GM12801 (cell line): ENCODE measurements around the gene SLC25A21.

Experiments used
- TF ChIP-seq, protein P1 (sequence below): IDR thresholded peaks from one replicate; pipeline ENCODE4 v1.5.1; 2011; ENCODE audit warnings: control low read depth; ENCODE audit not compliant: insufficient read length; ENCODE audit errors: extremely low read depth

SLC25A21 gene

DNA sequence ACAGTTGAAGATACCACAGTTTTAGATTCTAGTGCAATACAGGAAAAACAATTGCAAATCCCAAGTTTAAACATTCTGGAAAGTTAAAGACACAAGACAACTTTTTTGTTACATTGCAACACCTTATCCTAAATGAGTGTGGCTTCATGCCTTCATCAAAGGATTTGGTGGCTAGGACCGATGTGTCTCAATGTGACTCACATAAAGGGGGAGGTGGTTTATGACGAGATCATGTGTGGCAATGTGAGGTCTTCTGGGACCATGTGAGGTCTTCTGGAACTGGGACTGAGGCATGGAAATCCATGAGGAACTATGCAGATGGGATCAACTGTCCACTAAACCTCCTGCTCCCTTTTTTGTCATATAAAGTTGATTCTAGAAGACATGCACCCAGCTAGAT, 344.5 kb downstream of the SLC25A21 start:
- TF ChIP-seq, protein P1, sequence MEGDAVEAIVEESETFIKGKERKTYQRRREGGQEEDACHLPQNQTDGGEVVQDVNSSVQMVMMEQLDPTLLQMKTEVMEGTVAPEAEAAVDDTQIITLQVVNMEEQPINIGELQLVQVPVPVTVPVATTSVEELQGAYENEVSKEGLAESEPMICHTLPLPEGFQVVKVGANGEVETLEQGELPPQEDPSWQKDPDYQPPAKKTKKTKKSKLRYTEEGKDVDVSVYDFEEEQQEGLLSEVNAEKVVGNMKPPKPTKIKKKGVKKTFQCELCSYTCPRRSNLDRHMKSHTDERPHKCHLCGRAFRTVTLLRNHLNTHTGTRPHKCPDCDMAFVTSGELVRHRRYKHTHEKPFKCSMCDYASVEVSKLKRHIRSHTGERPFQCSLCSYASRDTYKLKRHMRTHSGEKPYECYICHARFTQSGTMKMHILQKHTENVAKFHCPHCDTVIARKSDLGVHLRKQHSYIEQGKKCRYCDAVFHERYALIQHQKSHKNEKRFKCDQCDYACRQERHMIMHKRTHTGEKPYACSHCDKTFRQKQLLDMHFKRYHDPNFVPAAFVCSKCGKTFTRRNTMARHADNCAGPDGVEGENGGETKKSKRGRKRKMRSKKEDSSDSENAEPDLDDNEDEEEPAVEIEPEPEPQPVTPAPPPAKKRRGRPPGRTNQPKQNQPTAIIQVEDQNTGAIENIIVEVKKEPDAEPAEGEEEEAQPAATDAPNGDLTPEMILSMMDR = no peak

DNA sequence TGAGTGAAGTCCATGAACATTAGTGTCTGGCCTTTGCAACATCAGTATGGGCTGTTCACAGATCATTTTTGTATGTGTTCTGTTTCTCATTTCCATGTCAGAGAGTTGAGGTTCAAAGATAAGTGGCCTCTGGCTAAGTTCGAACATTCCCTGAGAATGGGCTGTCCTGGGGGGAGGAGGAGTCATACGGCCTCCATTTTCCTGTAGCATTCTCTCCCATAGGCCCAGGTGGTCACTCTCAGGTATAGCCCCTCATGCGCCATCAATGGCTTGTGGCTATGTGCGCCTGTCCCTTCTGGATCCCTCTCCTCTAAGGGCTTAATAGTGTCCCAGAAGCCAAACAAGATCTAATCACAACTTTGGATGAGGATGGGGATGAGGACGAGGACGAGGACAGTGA, 345.8 kb downstream of the SLC25A21 start:
- TF ChIP-seq, protein P1 = no peak

- TF ChIP-seq, protein P1 = no peak
These were observed 347.6 kb downstream of the SLC25A21 start for GRCh38 chr14:36824854-36825253.

DNA sequence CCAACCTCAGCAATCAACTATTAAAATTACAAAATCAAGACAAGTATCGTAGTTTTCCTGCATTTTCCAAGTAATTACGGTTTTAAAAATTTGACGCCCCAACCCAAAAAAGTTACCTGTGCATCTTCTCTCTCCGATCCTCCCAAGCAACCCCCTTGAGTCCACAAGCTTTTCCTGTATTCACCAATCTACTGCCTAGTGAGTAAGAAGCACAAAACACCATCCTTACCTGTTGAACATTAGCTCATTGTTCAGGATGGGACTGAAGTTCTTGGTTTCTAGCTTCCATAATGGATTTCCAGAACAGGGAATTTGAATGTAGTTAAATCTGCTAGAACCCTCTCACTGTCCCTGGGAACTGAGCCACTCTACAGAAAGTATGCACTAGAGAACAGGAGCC, 348.8 kb downstream of the SLC25A21 start:
- TF ChIP-seq, protein P1 = no peak

- TF ChIP-seq, protein P1 = no peak
These were observed 349.7 kb downstream of the SLC25A21 start for GRCh38 chr14:36822685-36823084.

DNA sequence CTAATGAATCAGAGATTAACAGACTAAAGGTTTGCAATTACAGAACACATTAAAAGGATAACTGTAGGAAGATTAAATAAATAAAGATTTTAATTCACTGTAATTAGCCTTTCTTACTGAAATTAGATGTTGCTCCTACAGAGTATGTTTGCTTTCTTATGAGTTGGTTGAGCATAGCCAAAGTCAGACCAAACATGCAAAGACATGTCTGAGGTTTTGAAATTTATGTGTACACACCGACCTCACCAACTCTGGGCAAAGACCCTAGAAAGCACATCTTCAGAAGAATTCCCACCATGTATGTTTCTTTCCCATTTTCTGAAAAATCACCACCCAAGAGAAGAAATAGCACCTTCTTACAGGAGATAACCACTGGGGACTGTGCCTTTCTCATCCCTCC, 351.5 kb downstream of the SLC25A21 start:
- TF ChIP-seq, protein P1 = no peak

DNA sequence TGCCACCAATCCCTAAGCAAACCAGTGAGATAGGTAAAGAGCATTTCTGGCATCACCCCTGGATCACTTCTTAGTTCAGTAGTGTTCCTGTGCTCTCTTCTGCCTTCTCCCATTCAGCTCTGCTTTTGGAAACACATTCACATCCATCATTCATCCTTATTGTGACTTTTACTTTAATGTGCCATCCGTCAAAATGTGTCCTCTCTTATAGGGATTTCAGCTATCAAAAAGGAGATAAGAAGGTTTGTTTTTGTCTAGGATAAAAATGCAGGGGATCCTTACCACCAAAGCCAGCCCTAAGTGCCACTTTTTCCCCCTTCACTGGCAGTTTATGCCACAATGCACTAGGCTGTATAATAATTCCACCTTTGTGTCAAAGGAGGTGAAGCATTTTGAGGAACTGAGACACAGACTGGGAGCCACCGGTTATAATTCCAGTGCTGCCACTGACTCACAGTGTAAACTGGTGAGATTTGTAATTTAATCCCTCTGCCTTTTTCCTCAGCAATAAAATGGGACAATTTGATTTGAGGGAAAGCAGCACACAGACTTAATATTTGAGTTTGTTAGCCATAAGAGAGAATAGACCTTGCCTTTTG, 352.2 kb downstream of the SLC25A21 start:
- TF ChIP-seq, protein P1 = no peak
